Heart right ventricle (tissue), 16 donors: Measurements from ENCODE around the gene E2F4. TPM values are rescaled to one million over a fixed set of nuclear protein-coding genes. Genes with fewer than 3 reads are reported as not detected.
A peak's percentile ranks its signal among the peaks of the same experiment; 100 is the strongest.

Experiments used
- ATAC-seq, 8 donors: fragments of 200-7000 bp; cut with Tn5 transposase; one replicate each; pipeline ENCODE4 v1.9.1; 2020; ENCODE audit warnings: mild to moderate bottlenecking in 8 of 8, moderate library complexity in 8 of 8, moderate number of reproducible peaks in 1 of 8
- DNase-seq, 2 donors: peaks; one replicate each; pipeline ENCODE4 v3.0.0-alpha.2; 2020
- H3K27ac ChIP-seq, 10 donors: fragments of 200-600 bp; sonication (generic) in 2 of 10; one replicate each; pipeline versions ENCODE4 v1.5.0 to v1.8.0; 2020 to 2022; ENCODE audit warnings: mild to moderate bottlenecking in 3 of 10
- H3K27me3 ChIP-seq, 7 donors: fragments of 200-600 bp; one replicate each; pipeline ENCODE4 v1.8.0; 2021 to 2022; ENCODE audit warnings: mild to moderate bottlenecking in 2 of 7
- H3K36me3 ChIP-seq, 9 donors: fragments of 200-600 bp; sonication (generic) in 1 of 9; one replicate each; pipeline versions ENCODE4 v1.5.0 to v1.8.0; 2020 to 2022; ENCODE audit warnings: mild to moderate bottlenecking in 2 of 9
- H3K4me1 ChIP-seq, 9 donors: fragments of 200-600 bp; sonication (generic) in 1 of 9; one replicate each; pipeline versions ENCODE4 v1.5.0 to v1.8.0; 2020 to 2022; ENCODE audit warnings: mild to moderate bottlenecking in 4 of 9
- H3K4me3 ChIP-seq, 10 donors: fragments of 200-600 bp; sonication (generic) in 2 of 10; one replicate each; pipeline versions ENCODE4 v1.5.0 to v1.8.0; 2020 to 2022; ENCODE audit warnings: mild to moderate bottlenecking in 7 of 10, moderate library complexity in 2 of 10
- H3K9me3 ChIP-seq, 11 donors: fragments of 200-600 bp in 10 of 11; sonication (generic) in 2 of 11; one replicate each; pipeline versions ENCODE4 v1.5.0 to v1.8.0; 2013 to 2022; ENCODE audit warnings: mild to moderate bottlenecking in 2 of 11, control low read depth in 1 of 11, moderate library complexity in 1 of 11
- CTCF ChIP-seq, 9 donors: fragments of 200-600 bp; sonication (generic) in 2 of 9; IDR thresholded peaks; one replicate each; pipeline versions ENCODE4 v1.5.0 to v1.8.0; 2021 to 2022; ENCODE audit warnings: antibody characterized with exemption in 9 of 9, mild to moderate bottlenecking in 5 of 9, moderate library complexity in 1 of 9
- WGBS, 2 donors: extraction: QIAGEN DNeasy Blood & Tissue Kit; methylation state at CpG; one replicate each; pipeline ENCODE4 v1.1.7; 2013; ENCODE audit warnings: inconsistent platforms in 1 of 2; 5-methylcytosine and 5-hydroxymethylcytosine counted together
- intact Hi-C, 10 donors: fragments of 100-400 bp; cut with DNase I; formaldehyde crosslinking; loops; one replicate each; pipeline versions ENCODE4 v1.11.1 to v1.14.2; 2022
- polyA plus RNA-seq, 2 donors: library from polyadenylated mRNA; stranded (reverse); fragments of 200-250 nt; gene quantifications; one replicate each; pipeline ENCODE4 v1.2.3, GENCODE V29; 2013
- total RNA-seq, 10 donors: library from RNA; stranded (reverse); fragmentation: NEBNext Ultra II Directional in 3 of 10; extraction: Animal tissue kit (Norgen Biotek cat#: 25700) in 3 of 10; gene quantifications; one replicate each; pipeline versions ENCODE4 v1.2.1 to v1.2.4, GENCODE V29; 2021 to 2023
- donor health status: Arrhythmogenic right ventricular cardiomyopathy.
- donor health status: ischemic (EF 13 %, LVEDD 7.1; RV severe dilation, severe dysfunction).
- donor health status: healthy with polysubstance abuse.
- donor health status: DM: no; HTN: yes; CAD: no.
- donor health status: DM: no; HTN: no; CAD: no.
- donor health status: ischemic (EF 25% LVEDD 6.9; RV normal size, moderate dysfunction).
- donor health status: ischemic (EF 25% LVEDD 5.7; RV mildly dilated, moderate dysfunction).
- donor health status: healthy.
- donor health status: DM: yes; HTN: yes; CAD: no.
- donor health status: Ischemic cardiomyopathy.
- donor health status: ischemic (EF 35%, LVEDD 5.7; RV mildly dilated, moderate dysfunction).
- donor health status: nonischemic (EF 11% LVEDD 7.7; RV severe dilation, severe dysfunction).
- donor health status: DM: yes; HTN: yes; CAD: no.
- donor health status: PGD.
- donor health status: ischemic (EF 29% LVEDD 5.4; RV normal size, mild dysfunction).
- donor health status: nonischemic (EF 23%, LVEDD 6.1; RV moderate dilation, normal function).

Gene E2F4
- total and polyA plus RNA-seq, 12 donors: 21.9 to 45.6 (median 29.8) TPM

GRCh38 chr16:67190448-67191399 lies 1.2 kb upstream of the E2F4 start:
- Histone ChIP-seq H3K36me3 (peaks cover 0 to 28% (median 20%) of the 10 kb centered on the region in 9 donors), H3K4me3 (peak overlapping the region in 4 of 10 donors; percentile 32 to 45 (median 40)), H3K27me3 (no peaks in the 10 kb centered on the region), H3K9me3 (no peaks in the 10 kb centered on the region), H3K4me1 (peaks cover 18 to 53% (median 37%) of the 10 kb centered on the region in 9 donors), H3K27ac (peak overlapping the region in 8 of 10 donors; percentile 31 to 72 (median 46))
- no peak for TF ChIP-seq CTCF (IDR thresholded peaks at IDR 0.05)
- intact Hi-C loops: loop anchor here in 4 of 10 donors (2.0 to 5.0 kb wide), 3 partner anchors 36 to 57 kb away; partner anchors contain the start of genes TMEM208 (in 3 of the 4), FHOD1 (in 1 of the 4) and SLC9A5 (in 1 of the 4)
- WGBS, 2 donors: 68 to 77% methylated on average over 13 of the region's 13 CpGs
- DNase-seq (no peak), ATAC-seq (no peak)

DNA sequence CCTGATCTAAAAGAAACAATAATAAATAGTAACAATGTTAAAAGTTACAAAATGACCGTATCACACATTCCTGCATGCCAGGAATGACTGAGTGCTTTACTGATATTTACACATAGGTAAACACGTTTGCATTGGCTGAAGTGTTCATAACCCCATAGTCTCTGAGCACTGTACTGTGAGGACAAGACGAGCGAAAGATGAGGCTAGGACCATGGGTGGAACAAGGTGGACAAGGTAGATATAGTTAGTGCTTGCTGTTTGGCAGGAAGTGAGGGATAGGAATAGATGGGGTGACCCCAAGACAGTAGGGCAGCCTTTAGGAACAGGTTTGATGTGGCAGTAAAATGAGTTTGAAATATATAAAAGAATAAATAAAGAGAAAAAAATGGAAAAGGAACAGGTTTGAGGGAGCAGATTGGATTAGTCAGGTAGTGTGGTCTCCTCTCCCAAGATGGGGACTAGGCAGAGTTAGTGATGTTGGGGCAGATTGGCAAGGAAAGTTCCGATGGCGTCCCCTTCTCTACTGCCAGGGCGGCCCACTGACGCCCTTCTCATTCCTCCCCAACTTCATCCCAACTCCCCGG lies 452 bp upstream of the E2F4 start:
- peaks cover 3 to 36% (median 28%) of the 10 kb centered on the region in 9 donors for H3K36me3 ChIP-seq
- WGBS, 2 donors: 28 to 31% methylated on average over 9 of the region's 9 CpGs
- H3K27ac ChIP-seq: peak overlapping the region in 5 of 10 donors; percentile 11 to 94 (median 92)
- no peaks in the 10 kb centered on the region for H3K9me3 ChIP-seq
- no peak for TF ChIP-seq CTCF (IDR thresholded peaks at IDR 0.05)
- no peaks in the 10 kb centered on the region for H3K27me3 ChIP-seq
- H3K4me1 ChIP-seq: peaks cover 18 to 50% (median 33%) of the 10 kb centered on the region in 9 donors
- peak overlapping the region in 9 of 10 donors; percentile 78 to 100 (median 89) for H3K4me3 ChIP-seq
- peak in 2 of 8 donors; percentile 2 to 8 for ATAC-seq
- intact Hi-C loops: loop anchor here in 4 of 10 donors (2.0 to 5.0 kb wide), 3 partner anchors 35 to 56 kb away; partner anchors contain the start of genes TMEM208 (in 3 of the 4), FHOD1 (in 1 of the 4) and SLC9A5 (in 1 of the 4)
- DNase-seq: no peak

DNA sequence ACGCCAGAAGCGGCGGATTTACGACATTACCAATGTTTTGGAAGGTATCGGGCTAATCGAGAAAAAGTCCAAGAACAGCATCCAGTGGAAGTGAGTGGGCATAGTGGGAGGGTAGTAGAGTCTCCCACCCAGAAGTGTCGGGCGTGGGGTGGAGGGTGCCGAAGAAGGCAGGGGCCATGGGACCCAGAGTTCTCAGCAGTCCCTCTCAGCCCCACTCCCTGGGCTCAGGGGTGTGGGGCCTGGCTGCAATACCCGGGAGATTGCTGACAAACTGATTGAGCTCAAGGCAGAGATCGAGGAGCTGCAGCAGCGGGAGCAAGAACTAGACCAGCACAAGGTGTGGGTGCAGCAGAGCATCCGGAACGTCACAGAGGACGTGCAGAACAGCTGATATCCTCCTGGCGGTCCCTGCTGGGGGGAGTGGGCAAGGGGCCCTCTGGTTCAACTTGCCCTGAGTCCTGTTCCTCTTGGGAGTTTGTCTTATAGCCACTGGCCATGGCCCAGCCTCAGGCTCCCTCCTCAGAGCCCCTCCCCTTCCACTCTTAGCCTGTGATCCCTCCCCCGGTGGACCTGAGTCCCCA lies 916 bp downstream of the E2F4 start:
- Histone ChIP-seq H3K4me1 (peaks cover 18 to 59% (median 33%) of the 10 kb centered on the region in 9 donors), H3K4me3 (peak overlapping the region; percentile 78 to 100 (median 90)), H3K36me3 (peaks cover 3 to 49% (median 41%) of the 10 kb centered on the region in 9 donors), H3K27me3 (no peaks in the 10 kb centered on the region), H3K27ac (peak overlapping the region in 9 of 10 donors; percentile 81 to 94 (median 86)), H3K9me3 (no peaks in the 10 kb centered on the region)
- 28 to 31% methylated on average over 17 of the region's 17 CpGs for WGBS, 2 donors
- no peak for ATAC-seq
- intact Hi-C loops: loop anchor here in 3 of 10 donors (5.0 kb wide), 2 partner anchors 34 to 54 kb away; partner anchors contain the start of genes TMEM208 (in 2 of the 3), FHOD1 (in 1 of the 3) and SLC9A5 (in 1 of the 3)
- TF ChIP-seq CTCF (IDR thresholded peaks at IDR 0.05): no peak
- DNase-seq: no peak
